GM19438 (cell line): Measurements from ENCODE around the gene HOXA11.

ENCODE experiments used
- ATAC-seq: cut with Tn5 transposase; IDR thresholded peaks from one replicate; pipeline ENCODE4 v1.9.1; 2021; ENCODE audit warnings: low read depth; ENCODE audit not compliant: unreplicated experiment

Gene HOXA11

DNA sequence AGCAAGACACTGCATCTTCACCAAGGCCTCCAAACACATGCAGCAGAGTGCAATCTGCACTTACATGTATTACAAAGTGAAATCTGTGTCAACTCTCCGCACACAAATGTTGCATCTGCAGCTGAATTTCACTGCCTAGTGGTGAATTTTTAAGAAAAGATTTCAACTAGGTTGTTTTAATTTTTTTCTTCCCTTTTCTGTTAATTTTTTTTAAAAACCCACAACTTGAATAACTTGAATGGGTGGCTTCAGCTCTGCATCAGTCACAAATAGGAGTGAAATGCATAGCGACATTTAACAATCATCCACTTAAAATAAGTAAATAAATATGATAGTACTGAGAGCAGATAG lies 8.9 kb upstream of the HOXA11 start:
- no peak for ATAC-seq

DNA sequence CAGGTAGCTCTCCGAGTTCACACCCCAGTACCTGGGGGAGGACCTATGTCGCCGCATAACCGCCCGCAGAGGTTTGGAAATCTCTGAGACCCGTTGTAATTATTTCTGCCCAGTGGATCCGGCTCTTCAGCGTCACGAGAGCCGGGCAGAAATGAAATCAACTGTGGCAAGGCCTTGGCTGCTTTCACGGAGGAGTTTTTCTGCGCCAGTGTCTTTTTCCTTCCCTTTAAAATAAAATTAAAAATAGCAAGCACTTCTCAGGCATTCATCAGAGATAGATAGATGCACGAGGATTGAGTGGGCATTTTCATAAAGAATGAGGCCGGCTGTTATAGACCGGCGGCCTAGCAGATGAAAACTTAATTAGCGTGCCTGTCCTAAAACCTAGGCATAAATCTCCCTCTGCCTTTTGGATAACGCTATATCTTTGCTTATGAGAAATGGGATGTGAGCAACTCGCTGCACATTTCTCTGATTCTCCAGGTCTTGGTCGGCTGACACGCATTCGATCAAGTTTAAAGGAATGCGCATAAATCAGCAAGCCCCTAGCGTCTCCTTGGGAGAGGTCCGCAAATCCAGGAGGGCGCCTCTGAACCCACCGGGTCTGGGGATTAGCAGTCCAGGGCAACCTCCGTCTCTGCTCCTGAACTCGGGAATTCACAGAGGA lies 8.4 kb upstream of the HOXA11 start:
- ATAC-seq = no peak

DNA sequence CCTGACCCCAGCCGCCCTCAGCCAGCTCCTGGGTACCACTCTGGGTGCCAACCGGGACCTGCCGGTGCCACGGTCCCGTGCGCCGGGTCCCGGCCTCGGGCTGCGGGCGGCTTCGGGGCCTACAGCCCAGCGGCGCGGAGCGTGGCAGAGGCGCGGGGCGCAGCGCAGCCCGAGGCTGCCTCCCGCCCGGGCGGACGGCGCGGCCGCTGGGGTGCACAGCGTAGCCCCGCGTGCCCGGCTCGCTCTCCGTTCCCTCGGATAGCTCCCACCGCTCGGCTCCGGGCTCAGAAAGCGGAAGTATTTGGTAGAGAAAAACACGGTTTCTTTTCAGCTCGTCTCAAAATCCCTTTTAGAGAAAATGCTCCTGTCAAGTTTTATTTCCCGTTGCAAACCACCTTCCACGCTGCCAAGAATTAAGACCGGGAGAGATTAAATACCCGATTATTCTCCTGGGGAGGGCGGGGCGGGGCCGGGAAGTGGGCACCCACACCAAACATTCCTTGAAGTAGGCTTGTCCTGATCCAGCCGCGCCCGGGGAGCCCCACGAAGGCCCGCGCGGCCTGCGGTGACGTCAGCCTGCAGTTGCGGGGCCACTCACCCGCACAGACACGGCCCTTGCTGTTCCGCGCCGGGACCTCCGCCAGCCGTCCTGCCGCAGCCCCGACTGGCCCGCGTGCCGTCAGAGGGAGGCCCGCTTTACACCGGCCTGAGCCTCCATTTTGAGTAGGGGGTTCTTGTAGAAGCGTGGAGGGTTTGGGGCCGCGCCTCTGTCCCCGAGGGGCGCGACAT lies 7.7 kb upstream of the HOXA11 start:
- no peak for ATAC-seq

DNA sequence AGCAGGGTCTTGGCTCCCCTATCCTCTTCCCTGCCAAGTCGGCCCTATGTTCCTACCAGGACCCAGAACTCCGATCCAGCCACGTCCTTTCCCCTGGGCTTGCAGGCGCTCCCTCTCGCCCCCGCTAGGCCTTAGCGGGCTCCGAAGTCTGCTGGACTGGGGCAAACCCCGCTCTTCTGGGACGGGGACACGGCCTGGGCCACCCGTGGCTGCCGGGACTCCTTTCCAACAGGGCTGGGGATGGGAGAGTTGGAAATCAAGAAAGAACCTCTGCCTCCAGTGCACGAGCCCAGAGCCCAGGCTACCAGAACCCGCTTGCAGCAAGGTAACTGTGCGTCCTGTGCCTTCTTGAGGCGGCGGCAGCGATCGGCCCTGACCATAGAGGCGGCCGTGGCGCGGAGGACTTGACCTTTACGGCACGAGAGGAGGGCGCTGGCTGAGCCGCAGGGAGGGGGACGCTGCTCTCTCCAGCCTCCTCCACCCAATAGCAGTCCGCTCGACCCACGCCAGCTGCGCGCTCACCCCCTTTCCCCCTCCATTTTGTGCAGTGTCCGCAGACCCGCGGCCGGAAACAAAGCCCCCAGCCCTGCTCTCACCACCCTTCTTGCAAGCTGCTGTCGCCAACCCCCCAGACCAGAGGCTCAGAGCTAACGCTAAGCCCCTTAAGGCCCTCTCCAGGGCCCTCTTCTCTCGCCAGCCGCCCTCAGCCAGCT lies 7.0 kb upstream of the HOXA11 start:
- ATAC-seq = no peak

DNA sequence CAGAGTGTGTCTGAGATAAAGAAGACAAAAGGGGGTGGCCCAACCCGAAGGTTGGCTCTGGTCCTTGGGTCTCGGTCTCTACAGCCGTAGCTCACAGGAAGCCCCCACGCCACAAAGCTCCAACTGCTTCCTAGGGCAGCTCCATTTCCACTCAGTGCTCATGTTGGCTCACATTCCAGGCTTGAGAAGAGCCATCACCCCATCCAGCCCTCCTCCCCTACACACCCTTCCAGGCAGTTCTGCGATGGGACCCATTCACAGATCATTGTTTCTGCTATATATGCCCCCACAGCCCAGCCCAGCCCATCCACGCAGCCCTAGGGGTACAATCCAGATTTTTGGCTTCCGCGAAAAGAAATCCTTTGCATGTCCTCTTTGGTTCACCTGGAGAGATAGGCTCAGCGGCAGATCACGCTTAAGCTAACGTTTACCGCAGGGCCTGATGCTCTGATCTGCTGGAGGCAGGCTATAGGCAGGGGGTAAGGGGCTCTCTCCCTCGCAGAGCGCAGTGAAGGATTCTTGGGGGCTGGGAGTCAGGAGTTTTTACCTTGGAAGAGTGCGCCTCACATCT lies 6.2 kb upstream of the HOXA11 start:
- no peak for ATAC-seq

DNA sequence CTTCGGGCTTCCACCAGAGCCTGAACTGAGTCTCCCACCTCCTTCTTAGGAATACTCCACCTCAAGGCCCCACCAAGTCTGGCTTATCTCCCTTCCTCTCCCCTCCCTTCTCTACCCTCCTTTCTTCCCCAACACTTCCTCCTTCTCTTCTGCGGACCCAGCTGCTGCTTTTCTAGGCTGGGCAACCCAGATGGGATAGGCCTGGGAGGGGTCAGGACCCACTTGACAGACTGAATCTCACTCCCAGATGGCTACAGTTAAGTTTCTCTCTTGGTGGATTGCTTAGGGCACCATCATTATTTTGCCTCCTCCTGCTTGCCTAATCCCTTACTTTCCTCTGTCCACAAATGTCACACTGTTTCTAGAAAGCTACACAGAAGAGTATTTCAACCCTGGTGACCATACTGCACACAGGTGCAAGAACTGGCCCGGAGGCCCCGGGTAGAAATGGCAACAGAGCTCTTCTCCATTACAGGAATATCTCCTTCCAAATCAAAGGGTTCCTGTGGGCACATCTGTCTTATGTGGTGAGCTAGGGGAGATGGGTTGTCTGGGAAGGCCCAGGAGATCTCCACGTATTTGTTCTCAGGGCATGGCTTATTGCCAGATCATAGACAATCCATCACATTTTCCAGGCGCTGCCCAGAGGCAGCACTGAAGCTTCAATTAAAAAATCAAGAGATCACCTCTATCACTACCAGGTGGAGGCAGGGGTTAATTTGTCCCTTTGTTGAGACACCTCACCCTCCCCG lies 5.1 kb upstream of the HOXA11 start:
- ATAC-seq = no peak

DNA sequence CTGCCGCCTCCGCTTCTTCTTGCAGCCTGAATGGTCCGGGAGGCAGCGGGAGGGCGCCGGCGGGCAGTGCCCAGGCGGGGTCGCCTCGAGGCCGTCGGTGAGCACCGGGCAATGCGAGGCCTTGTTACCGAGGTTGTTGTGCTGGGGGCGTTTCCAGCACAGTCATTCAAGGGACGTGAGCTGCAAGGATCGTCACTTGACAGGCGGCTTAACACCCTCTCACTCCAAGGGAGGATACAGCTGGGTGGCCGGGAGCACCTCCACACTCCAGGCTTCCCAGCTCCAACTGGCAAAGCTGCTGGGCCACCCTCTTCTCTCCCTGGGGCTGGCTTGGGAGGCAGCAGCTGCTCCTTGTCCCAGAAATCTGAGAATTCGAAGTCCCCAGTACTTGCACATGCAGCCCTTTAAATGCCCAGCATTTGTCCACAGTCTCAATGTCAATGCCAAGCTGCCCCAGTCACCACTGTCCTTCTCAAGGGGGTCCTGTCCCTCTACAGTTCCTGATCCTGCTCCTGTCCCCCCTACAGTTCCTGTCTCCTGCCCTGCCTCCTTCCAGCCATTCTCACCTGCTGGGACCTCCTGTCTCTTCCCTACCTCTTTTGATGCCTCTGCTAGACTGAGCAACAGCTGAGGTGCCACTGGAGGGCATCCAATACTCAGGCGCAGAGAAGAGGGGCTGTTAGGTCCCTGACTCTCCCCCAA lies 4.4 kb upstream of the HOXA11 start:
- ATAC-seq = no peak

DNA sequence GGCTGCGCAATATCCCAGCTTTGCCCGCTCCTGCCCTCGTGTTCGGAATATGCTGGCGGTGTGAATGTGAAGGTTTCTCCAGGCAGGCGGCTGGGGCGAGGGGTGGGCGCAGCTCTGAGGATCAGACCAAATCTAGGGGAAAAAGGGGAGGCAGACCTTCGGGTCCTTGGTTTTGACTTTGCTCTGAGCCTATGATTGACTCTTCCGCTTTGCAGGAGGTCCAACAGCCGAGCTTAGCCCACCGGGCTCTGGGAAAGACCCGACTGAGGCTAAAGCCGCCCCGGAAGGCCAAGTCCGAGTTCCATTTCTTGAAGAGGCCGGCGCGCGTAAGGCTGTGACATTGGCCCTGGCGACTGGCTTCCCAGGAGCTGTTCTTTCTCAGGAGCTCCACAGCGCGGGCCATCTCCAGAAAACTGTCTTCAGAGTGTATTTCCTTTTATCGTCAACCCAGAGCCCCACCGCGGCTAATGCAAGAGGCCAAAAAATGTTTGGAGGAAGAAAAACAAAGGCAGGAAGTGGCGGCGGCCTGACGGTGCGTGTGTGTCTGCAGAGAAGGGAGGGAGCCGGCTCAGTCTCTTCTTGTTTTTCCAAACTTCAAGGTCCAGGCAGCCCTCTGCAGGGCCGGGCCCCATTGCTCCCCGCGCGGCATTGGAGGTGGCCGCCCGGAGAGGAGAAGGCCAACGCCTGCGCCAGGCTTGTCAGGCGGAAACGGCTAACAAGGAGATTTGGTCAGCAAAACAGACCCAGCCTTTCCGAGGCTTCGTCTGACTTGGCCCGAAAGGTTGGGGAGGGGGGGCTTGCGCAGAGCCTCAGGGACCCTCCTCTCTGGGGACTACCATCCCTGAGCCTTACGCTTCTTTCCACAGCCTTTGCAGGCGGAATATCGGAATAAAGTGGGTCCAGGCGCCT lies 3.6 kb upstream of the HOXA11 start:
- no peak for ATAC-seq

DNA sequence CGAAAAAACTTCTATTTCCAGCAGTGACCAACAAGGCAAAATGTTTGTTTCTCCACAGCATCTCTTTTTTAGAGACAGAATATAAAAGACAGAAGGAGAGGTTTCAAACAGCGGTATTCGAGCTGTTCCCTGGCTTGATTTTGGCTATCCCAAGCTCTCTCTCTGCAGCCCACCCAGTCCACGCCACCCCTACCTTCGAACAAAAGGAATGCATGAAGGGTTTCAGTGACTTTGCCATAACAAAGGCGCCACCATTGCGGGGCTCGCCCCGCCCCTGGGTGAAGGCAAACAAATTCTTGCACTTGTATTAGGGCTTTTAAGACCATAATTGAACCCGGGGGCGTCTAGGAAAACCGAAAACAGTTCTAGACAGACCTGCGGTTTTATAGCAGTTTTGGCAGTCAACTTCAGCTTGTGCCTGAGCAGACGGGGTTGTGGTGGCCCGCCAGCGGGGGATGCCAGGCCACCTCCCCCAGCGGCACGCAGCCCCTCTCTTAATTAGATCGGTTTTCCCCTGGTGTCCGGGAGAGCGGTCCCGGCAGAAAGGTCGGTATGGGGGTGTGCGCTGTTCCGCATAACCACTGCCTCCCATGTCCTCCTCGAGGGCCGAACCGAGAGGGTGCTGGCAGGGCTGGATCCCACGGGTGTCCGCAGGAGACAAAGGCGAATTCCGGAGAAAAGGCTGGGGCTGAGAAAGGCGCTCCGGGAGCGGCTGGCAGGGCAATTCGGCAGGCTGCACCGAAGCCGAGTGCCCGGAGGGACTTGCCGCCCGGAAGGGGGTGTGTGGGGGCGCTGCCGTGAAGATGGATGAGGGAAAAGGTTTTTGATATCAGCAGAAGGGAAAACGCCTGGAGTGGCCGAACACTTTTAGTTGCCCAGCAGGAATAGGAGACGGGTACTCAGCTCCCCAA lies 2.7 kb upstream of the HOXA11 start:
- no peak for ATAC-seq

DNA sequence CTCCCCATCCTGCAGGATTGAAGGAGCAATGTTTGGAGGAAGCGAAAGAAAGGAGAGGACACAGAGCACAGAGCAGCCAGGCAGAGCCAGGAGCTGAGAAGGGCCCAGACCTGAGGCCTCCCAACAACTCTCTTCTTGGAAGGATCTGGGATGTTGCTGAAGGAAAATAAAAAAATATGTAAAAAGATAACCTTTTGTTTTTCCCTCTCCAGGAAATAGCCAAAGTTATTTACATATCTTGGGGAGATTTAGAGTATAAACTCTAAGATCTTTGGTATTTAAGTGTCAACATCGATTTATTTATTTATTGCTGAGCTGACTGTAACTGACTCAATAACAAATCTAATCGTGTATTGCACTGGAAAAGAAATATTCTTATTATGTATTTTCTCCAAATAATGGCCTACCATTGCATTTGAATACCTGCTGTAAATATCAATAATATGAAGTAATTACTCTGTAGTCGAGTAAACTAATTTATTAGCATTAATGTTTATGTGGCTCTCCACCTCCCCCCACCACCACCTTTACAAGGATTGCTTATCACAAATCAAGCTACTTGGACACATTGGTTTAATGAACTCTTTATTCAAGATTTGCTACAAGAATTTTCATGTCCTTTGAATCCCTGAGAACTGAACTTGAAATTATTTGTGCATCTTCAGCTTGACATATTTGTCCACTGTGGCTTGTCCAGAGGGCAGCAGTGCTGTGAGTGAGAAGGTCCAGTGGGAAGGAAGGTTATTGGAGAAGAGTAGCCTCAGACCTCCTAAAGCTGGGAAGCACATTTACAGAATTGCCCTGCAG lies 1.8 kb upstream of the HOXA11 start:
- no peak for ATAC-seq

DNA sequence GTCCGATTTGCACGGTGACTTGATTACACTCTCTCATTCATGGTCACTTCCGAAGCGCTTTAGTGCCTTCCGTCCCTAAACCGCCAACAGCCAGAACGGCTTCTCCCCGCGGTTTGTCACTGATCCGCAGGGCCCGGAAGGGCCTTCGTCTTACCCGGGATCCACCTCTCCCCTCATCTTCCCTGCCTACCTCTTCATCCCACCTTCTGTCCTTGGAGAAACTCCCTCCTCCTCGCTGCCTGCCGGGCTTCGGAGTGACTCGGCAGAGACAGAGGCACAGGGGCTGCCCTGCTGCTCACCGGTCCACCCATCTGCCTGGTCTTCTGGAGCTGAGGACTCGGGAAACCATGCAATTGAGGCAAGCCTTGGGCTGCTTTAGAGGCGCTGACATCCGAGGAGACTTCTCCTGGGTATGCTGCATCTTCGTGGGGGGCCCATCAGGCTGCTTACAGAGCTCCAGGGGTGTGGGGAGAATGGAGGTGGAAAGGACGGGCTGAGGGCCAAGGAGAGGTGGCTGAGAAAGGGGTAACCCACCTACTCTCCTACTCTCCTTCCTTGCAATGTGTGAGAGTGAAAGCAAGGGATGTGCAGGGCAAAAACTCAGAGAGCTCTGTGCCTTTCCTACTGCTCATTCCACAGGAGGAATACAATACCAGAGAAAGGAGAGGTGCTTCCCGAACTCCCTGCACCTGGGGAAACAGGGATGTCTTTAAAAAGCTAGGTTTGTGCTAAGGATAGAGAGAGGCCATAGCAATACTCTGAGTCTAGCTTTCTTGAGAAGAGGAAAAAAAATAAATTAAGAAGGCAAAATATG lies 1.0 kb upstream of the HOXA11 start:
- ATAC-seq = no peak

DNA sequence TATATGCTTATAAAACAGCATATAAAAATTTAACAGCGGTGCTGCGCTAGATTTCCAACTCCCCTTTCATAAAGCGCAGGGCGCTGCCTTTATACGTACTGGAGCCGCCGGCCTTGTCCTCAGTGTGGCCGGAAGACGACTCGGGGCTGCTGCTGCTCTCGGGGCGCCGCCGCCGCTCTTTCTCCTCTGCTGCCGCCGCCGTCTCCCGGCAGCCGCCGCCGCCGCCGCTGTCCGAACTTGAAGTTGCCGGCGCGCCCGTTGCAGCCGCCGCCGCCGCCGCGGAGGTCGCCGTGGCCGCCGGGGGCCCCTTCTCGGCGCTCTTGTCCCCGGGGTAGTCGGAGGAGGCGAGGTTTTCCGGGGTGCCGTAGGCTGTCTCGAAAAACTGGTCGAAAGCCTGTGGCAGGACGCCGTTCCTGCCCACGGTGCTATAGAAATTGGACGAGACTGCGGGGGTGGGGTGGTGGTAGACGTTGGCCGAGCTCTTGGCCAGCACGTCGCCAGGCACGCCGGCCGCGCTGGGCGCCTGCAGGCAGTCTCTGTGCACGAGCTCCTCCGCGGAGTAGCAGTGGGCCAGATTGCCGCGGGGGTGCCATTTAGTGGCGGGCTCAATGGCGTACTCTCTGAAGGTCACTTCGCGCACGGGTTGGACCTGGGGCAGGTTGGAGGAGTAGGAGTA lies 557 bp downstream of the HOXA11 start:
- ATAC-seq = no peak

DNA sequence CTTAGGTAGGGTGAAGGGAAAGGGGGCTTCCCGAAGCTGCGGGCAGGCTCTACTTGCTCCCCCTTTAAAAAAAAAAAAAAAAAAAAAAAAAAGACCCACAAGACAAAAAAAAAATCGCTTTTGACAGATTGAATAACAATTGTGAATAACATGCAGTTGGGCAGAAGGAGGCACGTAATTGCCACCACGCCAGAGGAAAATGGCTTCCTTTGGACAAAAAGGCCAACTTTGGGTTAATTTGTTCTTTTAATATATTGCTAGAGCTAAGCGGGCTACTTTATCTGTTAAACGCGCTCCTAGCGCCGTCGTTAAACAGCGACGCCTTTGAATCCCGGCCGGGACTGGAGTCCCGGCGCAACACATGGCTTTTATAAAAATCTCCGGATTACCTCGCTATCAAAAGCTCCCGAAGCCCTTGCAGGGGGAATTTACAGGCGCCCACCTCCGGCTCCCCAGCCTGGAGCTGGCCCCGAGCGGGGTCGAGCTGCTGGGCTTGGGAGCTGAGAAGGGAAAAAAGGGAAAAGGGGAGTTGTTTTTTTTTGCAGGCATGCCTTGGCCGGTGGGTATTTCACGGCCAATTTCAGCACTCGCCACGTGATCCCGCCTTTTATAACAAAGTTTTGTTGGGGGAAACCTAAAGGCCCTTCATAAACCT lies 1.2 kb downstream of the HOXA11 start:
- no peak for ATAC-seq

DNA sequence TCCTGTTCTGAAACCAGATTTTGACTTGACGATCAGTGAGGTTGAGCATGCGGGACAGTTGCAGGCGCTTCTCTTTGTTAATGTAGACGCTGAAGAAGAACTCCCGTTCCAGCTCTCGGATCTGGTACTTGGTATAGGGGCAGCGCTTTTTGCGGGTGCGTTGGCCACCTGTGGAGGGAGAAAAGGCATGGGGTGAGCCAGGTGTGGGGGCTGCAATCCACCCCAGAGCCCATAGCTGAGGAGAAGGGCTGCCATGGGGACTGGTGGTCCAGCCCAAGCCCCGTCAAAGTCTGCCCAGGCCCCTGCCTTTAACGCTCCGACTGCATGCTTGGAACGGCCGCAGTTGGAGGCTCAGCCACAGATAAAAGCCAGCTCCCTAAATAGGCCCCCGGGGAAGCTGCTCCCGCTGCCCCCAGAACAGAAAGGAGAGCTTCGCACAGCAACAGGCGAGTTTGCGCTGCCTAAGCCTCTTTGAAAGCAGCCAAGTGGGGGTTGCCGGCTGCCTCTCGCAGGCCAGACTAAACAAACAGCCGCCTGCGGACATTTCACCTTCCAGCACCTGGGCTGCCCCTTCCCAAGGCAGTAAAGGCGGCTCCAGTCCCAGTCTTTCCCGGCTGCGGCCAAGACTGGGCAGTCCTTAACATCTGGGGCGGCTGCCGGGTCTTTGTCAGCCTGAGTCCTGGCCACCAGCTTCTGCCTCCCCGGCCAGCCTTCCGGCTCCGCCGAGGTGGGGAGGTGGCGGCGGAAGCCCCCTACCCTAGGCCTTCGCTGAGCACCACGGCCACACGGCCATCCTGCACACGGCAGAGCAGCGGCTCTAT lies 2.0 kb downstream of the HOXA11 start:
- ATAC-seq = no peak
